ENCODE results near the gene TSPEAR.
A peak's percentile ranks its signal among the peaks of the same experiment; 100 is the strongest.
"Not testable (repeated sequence)": the region's sequence is repeated elsewhere in the genome, so short reads cannot be mapped to it uniquely, and the experiment has no call there.

Gene TSPEAR

GRCh38 chr21:44649521-44650100 lies 61.8 kb downstream of the TSPEAR start:
- no peak for DNase-seq

- no peak for DNase-seq
These were observed 62.6 kb downstream of the TSPEAR start for GRCh38 chr21:44648557-44649311.

- DNase-seq = no peak
These were observed 64.2 kb downstream of the TSPEAR start for GRCh38 chr21:44647222-44647552.

- not testable (repeated sequence) for DNase-seq
These were observed 64.8 kb downstream of the TSPEAR start, which contains the start of gene KRTAP10-11 for GRCh38 chr21:44646366-44647221. Gene KRTAP10-11, plus strand, starts transcription at chr21:44646414. Its CDS starts 45 bp downstream, at chr21:44646459.

- no peak for DNase-seq
These were observed 66.5 kb downstream of the TSPEAR start for GRCh38 chr21:44644878-44645277.

GRCh38 chr21:44643741-44644310 lies 67.5 kb downstream of the TSPEAR start:
- DNase-seq = no peak

- no peak for DNase-seq
These were observed 70.6 kb downstream of the TSPEAR start for GRCh38 chr21:44640761-44641160.

GRCh38 chr21:44639331-44639655 lies 72.1 kb downstream of the TSPEAR start:
- no peak for DNase-seq

- DNase-seq = not testable (repeated sequence)
These were observed 72.7 kb downstream of the TSPEAR start for GRCh38 chr21:44638506-44639330.

- not testable (repeated sequence) for DNase-seq
These were observed 73.5 kb downstream of the TSPEAR start for GRCh38 chr21:44637851-44638348.

GRCh38 chr21:44637018-44637850 lies 74.1 kb downstream of the TSPEAR start, which contains the start of gene KRTAP10-10:
Gene KRTAP10-10, plus strand, starts transcription at chr21:44637356. Its CDS starts 62 bp downstream, at chr21:44637418.
- no peak for DNase-seq

- no peak for DNase-seq
These were observed 75.0 kb downstream of the TSPEAR start for GRCh38 chr21:44636209-44637017.

- no peak for DNase-seq
These were observed 79.3 kb downstream of the TSPEAR start for GRCh38 chr21:44632067-44632466.

- no peak for DNase-seq
These were observed 80.9 kb downstream of the TSPEAR start for GRCh38 chr21:44630440-44630839.

- DNase-seq = no peak
These were observed 82.5 kb downstream of the TSPEAR start for GRCh38 chr21:44628707-44629391.

- DNase-seq = not testable (repeated sequence)
These were observed 83.5 kb downstream of the TSPEAR start for GRCh38 chr21:44627831-44628233.

GRCh38 chr21:44627181-44627822 lies 84.1 kb downstream of the TSPEAR start:
- DNase-seq = not testable (repeated sequence)

- no peak for DNase-seq
These were observed 84.7 kb downstream of the TSPEAR start, which contains the start of gene KRTAP10-9 for GRCh38 chr21:44626673-44627143. Gene KRTAP10-9, plus strand, starts transcription at chr21:44627093. Its CDS starts 79 bp downstream, at chr21:44627172.

GRCh38 chr21:44626262-44626661 lies 85.1 kb downstream of the TSPEAR start:
- DNase-seq = peak in 1 of 5 experiments; percentile 37

All from T-helper 2 cell (primary cell).